ENCODE data around the gene CAMSAP2.

CAMSAP2 gene, protein sequence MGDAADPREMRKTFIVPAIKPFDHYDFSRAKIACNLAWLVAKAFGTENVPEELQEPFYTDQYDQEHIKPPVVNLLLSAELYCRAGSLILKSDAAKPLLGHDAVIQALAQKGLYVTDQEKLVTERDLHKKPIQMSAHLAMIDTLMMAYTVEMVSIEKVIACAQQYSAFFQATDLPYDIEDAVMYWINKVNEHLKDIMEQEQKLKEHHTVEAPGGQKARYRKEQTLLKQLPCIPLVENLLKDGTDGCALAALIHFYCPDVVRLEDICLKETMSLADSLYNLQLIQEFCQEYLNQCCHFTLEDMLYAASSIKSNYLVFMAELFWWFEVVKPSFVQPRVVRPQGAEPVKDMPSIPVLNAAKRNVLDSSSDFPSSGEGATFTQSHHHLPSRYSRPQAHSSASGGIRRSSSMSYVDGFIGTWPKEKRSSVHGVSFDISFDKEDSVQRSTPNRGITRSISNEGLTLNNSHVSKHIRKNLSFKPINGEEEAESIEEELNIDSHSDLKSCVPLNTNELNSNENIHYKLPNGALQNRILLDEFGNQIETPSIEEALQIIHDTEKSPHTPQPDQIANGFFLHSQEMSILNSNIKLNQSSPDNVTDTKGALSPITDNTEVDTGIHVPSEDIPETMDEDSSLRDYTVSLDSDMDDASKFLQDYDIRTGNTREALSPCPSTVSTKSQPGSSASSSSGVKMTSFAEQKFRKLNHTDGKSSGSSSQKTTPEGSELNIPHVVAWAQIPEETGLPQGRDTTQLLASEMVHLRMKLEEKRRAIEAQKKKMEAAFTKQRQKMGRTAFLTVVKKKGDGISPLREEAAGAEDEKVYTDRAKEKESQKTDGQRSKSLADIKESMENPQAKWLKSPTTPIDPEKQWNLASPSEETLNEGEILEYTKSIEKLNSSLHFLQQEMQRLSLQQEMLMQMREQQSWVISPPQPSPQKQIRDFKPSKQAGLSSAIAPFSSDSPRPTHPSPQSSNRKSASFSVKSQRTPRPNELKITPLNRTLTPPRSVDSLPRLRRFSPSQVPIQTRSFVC (N-terminal part only)

DNA sequence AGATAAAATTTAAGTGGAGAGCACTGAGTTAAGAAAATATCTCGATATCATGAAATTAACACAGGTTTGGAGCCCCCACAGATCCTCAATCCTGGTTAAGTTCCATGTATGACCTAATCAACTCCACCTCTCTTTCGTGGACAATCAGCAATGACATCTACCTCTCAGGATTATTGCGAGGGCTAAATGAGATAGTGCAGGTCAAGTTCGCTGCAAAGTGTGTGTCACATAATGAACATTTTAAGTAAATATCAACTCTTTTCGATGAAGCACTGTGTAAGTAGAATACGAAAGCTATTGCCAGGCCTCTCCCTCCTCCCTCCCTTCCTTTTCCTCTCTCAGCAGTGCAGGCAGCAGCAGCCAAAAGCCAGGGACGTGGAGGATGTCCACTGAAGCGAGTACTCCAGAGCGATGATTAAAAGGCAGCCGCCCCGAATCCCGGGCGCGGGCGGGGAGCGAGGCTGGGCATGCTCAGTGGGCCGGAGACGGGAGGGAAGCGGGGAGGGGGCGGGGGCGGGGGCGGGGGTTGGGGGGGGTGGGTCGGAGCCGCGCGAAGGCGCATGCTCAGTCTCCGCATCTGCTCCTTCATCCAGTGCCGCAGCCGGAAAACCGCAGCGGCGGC lies at the start of gene CAMSAP2:
CAMSAP2 (plus strand) TSS at position 567 of the 622 bp plus-strand sequence. CDS start 935 bp downstream, outside the sequence.
- DNase-seq (ENCODE audit: low read depth), result peak; percentile 87
- TF ChIP-seq, protein P1, sequence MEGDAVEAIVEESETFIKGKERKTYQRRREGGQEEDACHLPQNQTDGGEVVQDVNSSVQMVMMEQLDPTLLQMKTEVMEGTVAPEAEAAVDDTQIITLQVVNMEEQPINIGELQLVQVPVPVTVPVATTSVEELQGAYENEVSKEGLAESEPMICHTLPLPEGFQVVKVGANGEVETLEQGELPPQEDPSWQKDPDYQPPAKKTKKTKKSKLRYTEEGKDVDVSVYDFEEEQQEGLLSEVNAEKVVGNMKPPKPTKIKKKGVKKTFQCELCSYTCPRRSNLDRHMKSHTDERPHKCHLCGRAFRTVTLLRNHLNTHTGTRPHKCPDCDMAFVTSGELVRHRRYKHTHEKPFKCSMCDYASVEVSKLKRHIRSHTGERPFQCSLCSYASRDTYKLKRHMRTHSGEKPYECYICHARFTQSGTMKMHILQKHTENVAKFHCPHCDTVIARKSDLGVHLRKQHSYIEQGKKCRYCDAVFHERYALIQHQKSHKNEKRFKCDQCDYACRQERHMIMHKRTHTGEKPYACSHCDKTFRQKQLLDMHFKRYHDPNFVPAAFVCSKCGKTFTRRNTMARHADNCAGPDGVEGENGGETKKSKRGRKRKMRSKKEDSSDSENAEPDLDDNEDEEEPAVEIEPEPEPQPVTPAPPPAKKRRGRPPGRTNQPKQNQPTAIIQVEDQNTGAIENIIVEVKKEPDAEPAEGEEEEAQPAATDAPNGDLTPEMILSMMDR (IDR thresholded peaks at IDR 0.05; ENCODE audit: insufficient read depth, low read depth, low read length, missing control alignments), result no peak
- H3K4me3 ChIP-seq (ENCODE audit: low read length), result peak within 1 kb of the TSS; percentile 98

DNA sequence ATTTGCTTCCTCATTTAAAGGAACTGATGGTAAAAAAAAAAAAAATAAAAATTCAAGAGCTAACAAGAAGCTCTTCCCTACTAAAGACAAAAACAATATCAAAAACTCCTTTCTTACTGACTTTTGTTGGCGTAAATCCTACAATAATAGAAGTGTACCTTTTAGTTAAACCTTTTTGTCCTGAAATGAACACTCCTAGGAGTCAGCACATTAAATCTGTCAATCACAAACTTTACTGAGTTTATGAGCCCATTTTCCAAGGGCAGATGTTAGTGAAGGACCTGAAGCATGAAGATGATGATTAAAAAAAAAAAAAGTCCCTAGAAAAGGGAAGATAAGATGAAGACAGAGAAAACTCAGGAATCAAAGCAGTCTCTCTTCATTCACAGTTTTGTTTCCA lies 46.4 kb upstream of the CAMSAP2 start:
- no peak overlapping the region for H3K4me3 ChIP-seq (ENCODE audit: low read length)
- DNase-seq (ENCODE audit: low read depth), result no peak
- TF ChIP-seq, protein P1 (IDR thresholded peaks at IDR 0.05; ENCODE audit: insufficient read depth, low read depth, low read length, missing control alignments), result no peak

DNA sequence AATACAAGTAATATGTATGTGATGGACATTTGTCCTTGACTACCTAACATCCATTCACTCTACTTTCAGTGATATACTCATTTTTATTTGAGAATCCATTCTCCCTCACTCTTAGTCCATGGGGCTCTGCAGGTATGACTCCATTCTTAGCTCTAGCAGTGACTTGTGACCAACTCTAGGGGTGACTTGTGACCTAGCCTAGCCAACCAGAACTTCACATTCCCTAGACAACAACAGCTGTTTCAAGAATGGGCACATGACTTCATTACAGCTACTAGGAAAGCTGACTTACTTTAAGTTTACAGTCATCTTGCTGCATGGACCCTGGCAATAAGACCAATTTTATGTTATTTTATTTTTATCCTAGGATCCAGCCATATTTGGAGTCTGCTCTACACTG lies 45.4 kb upstream of the CAMSAP2 start:
- H3K4me3 ChIP-seq (ENCODE audit: low read length), result no peak overlapping the region
- TF ChIP-seq, protein P1 (IDR thresholded peaks at IDR 0.05; ENCODE audit: insufficient read depth, low read depth, low read length, missing control alignments), result no peak
- DNase-seq (ENCODE audit: low read depth), result no peak

DNA sequence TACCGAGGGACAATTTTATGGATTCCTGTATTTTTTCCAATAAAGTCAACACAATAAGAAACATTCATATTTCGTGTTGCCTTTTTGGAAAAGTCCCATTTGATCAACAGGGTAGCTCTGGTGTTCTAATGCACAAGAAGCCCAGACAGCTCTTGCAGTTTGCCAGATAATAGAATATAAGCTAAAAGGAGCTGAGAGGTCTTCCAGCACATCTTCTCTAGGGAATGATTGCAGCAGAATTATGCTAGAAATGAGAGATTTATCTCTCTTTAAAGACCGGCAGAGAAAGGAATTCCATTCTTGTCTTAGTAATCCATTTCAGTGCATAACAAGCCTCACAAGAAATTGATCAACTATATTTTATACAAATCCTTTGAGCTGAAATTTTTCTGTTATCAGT lies 44.0 kb upstream of the CAMSAP2 start:
- no peak for DNase-seq (ENCODE audit: low read depth)
- no peak overlapping the region for H3K4me3 ChIP-seq (ENCODE audit: low read length)
- TF ChIP-seq, protein P1 (IDR thresholded peaks at IDR 0.05; ENCODE audit: insufficient read depth, low read depth, low read length, missing control alignments), result no peak

DNA sequence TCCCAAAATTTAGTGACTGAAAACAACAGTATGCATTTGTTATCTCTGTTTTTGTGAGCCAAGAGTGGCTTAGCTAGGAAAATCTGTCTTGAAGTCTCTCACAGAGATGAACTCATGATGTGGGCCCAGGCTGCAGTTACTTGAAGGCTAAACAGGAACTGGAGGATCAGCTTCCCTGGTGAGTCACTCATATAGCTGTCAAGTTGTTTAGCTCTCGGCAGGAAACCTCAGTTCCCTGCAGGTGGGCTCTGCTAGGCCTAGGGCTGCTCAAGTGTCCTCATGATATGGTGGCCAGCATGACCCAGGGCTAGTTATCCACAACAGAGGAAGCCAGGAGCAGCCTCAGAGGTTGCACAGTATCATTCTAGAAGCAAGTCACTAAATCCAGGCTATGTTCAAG lies 38.8 kb upstream of the CAMSAP2 start:
- no peak for DNase-seq (ENCODE audit: low read depth)
- TF ChIP-seq, protein P1 (IDR thresholded peaks at IDR 0.05; ENCODE audit: insufficient read depth, low read depth, low read length, missing control alignments), result no peak
- H3K4me3 ChIP-seq (ENCODE audit: low read length), result no peak overlapping the region

DNA sequence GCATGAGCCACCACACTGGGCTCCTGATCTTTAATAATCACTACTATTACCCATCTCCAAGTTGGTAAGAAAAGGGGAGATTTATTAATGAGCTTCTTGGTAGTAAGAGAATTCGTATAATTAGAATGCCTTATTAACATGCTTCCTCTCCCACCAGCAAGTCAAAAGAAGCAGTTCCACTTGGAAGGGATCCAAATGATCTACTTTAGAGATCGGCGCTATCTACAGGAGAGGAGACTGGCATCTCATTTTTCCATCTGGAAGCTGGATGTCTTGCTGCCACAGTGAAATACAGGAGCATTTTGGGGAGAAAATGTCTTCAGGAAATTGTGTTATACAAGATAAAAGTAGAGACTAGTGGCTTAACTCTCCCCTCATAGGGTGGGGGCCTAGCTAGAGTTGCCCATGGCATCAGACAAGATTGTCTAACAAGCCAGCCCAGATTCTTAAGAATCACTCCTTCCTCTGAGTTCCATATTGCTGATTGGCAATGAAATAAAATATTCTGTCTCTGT lies 33.6 kb upstream of the CAMSAP2 start:
- DNase-seq (ENCODE audit: low read depth), result no peak
- no peak overlapping the region for H3K4me3 ChIP-seq (ENCODE audit: low read length)
- TF ChIP-seq, protein P1 (IDR thresholded peaks at IDR 0.05; ENCODE audit: insufficient read depth, low read depth, low read length, missing control alignments), result no peak
